Karpas-422 (cell line): Measurements from ENCODE around the gene PPP5C. TPM values are rescaled to one million over a fixed set of nuclear protein-coding genes. Genes with fewer than 3 reads are reported as not detected.
"Not testable (repeated sequence)": the region's sequence is repeated elsewhere in the genome, so short reads cannot be mapped to it uniquely, and the experiment has no call there.

ENCODE experiments used
- DNase-seq: peaks from one replicate; pipeline ENCODE4 v3.0.0-alpha.2; 2015
- H2AFZ ChIP-seq: fragments of 200-600 bp; sonication (generic); 2 replicates; pipeline ENCODE4 v1.6.1; 2014; ENCODE audit warnings: antibody characterized with exemption, low read length, mixed read lengths
- H3K27ac ChIP-seq: fragments of 200-600 bp; sonication (generic); 2 replicates; pipeline ENCODE4 v1.5.1; 2014; ENCODE audit warnings: mild to moderate bottlenecking, low read length, moderate library complexity
- H3K27me3 ChIP-seq: fragments of 200-600 bp; sonication (generic); 2 replicates; pipeline ENCODE4 v1.6.1; 2014; ENCODE audit warnings: low read length, mixed read lengths
- H3K36me3 ChIP-seq: fragments of 200-600 bp; sonication (generic); 2 replicates; pipeline ENCODE4 v1.6.1; 2014; ENCODE audit warnings: low read length, mixed read lengths; ENCODE audit not compliant: insufficient read depth
- H3K4me1 ChIP-seq: fragments of 200-600 bp; sonication (generic); 2 replicates; pipeline ENCODE4 v1.6.1; 2014; ENCODE audit warnings: mild to moderate bottlenecking, low read length, mixed read lengths
- H3K4me2 ChIP-seq: fragments of 200-600 bp; sonication (generic); 2 replicates; pipeline ENCODE4 v1.6.1; 2014; ENCODE audit warnings: low read length, low read depth, mild to moderate bottlenecking; ENCODE audit not compliant: poor library complexity, severe bottlenecking
- H3K4me3 ChIP-seq: fragments of 200-600 bp; sonication (generic); 2 replicates; pipeline ENCODE4 v1.5.1; 2014; ENCODE audit warnings: mild to moderate bottlenecking, antibody characterized with exemption, low read length, mixed read lengths
- H3K79me2 ChIP-seq: fragments of 200-600 bp; sonication (generic); 2 replicates; pipeline ENCODE4 v1.6.1; 2014; ENCODE audit warnings: mild to moderate bottlenecking, low read length, mixed read lengths
- H3K9ac ChIP-seq: fragments of 200-600 bp; sonication (generic); 2 replicates; pipeline ENCODE4 v1.6.0; 2014; ENCODE audit warnings: low read length
- H3K9me2 ChIP-seq: fragments of 200-600 bp; sonication (generic), shearing (Covaris generic); replicated peaks from 2 replicates; pipeline ENCODE4 v1.6.0; 2014; ENCODE audit warnings: mild to moderate bottlenecking, low read length, moderate library complexity; ENCODE audit not compliant: insufficient read depth
- H3K9me3 ChIP-seq: fragments of 300-700, 200-600 bp; sonication (generic); 2 replicates; pipeline ENCODE4 v1.6.1; 2014; ENCODE audit warnings: low read length, mixed read lengths
- H4K20me1 ChIP-seq: fragments of 200-600 bp; sonication (generic); 2 replicates; pipeline ENCODE4 v1.6.1; 2014; ENCODE audit warnings: mild to moderate bottlenecking, antibody characterized with exemption, low read length, low read depth; ENCODE audit not compliant: insufficient read depth
- total RNA-seq: library from RNA; depleted of rRNA; stranded (reverse); fragments of >200 nt; shearing (Covaris generic); gene quantifications from 2 replicates; pipeline ENCODE4 v1.2.3, GENCODE V29; 2014; ENCODE audit warnings: low replicate concordance

The PPP5C gene
- total RNA-seq, 1 experiment from 2014 or later, result 31.1 TPM

- Histone ChIP-seq H3K27me3 (no peaks in the 10 kb centered on the region), H3K4me3 (no peak overlapping the region), H2AFZ (no peak overlapping the region), H3K79me2 (peaks cover 62% of the 10 kb centered on the region), H4K20me1 (peaks cover 25% of the 10 kb centered on the region), H3K4me2 (no peak overlapping the region), H3K27ac (no peak overlapping the region), H3K4me1 (no peaks in the 10 kb centered on the region), H3K36me3 (peaks cover 16% of the 10 kb centered on the region), H3K9me3 (no peaks in the 10 kb centered on the region), H3K9ac (no peak overlapping the region), H3K9me2 (no peaks in the 10 kb centered on the region)
- DNase-seq, result no peak
These were observed 26.1 kb downstream of the PPP5C start for GRCh38 chr19:46372901-46373490.

GRCh38 chr19:46373491-46374359, 26.8 kb downstream of the PPP5C start:
- H3K79me2 ChIP-seq, result peaks cover 62% of the 10 kb centered on the region
- no peak overlapping the region for H3K4me2 ChIP-seq
- no peak overlapping the region for H2AFZ ChIP-seq
- no peak for DNase-seq
- no peak overlapping the region for H3K27ac ChIP-seq
- H3K27me3 ChIP-seq, result no peaks in the 10 kb centered on the region
- H3K36me3 ChIP-seq, result peaks cover 23% of the 10 kb centered on the region
- H3K4me1 ChIP-seq, result no peaks in the 10 kb centered on the region
- H3K9ac ChIP-seq, result no peak overlapping the region
- H3K4me3 ChIP-seq, result no peak overlapping the region
- H3K9me2 ChIP-seq, result no peaks in the 10 kb centered on the region
- H3K9me3 ChIP-seq, result no peaks in the 10 kb centered on the region
- H4K20me1 ChIP-seq, result peaks cover 25% of the 10 kb centered on the region

GRCh38 chr19:46374536-46375475, 27.9 kb downstream of the PPP5C start:
- H3K36me3 ChIP-seq, result peaks cover 28% of the 10 kb centered on the region
- H4K20me1 ChIP-seq, result peaks cover 25% of the 10 kb centered on the region
- no peaks in the 10 kb centered on the region for H3K9me3 ChIP-seq
- H3K27me3 ChIP-seq, result no peaks in the 10 kb centered on the region
- no peak overlapping the region for H3K9ac ChIP-seq
- H3K4me1 ChIP-seq, result no peaks in the 10 kb centered on the region
- H3K27ac ChIP-seq, result no peak overlapping the region
- no peak overlapping the region for H2AFZ ChIP-seq
- H3K4me2 ChIP-seq, result no peak overlapping the region
- H3K4me3 ChIP-seq, result no peak overlapping the region
- H3K9me2 ChIP-seq, result no peaks in the 10 kb centered on the region
- DNase-seq, result no peak
- H3K79me2 ChIP-seq, result peaks cover 68% of the 10 kb centered on the region

GRCh38 chr19:46375476-46376067, 28.7 kb downstream of the PPP5C start:
- not testable (repeated sequence) for DNase-seq, H3K27me3 ChIP-seq, H3K4me3 ChIP-seq, H3K9me2 ChIP-seq, H3K4me1 ChIP-seq, H3K9ac ChIP-seq, H3K9me3 ChIP-seq, H2AFZ ChIP-seq, H3K4me2 ChIP-seq, H3K27ac ChIP-seq
- peaks cover 20% of the 10 kb centered on the region for H4K20me1 ChIP-seq
- peaks cover 65% of the 10 kb centered on the region for H3K79me2 ChIP-seq
- H3K36me3 ChIP-seq, result peaks cover 24% of the 10 kb centered on the region

- Histone ChIP-seq H3K4me1 (no peaks in the 10 kb centered on the region), H3K79me2 (peaks cover 65% of the 10 kb centered on the region), H3K27ac (no peak overlapping the region), H3K9me3 (no peaks in the 10 kb centered on the region), H3K27me3 (no peaks in the 10 kb centered on the region), H4K20me1 (peaks cover 14% of the 10 kb centered on the region; the same call in 1 of the 2 replicates), H3K9me2 (no peaks in the 10 kb centered on the region), H3K4me3 (no peak overlapping the region), H2AFZ (no peak overlapping the region), H3K4me2 (no peak overlapping the region), H3K36me3 (peaks cover 30% of the 10 kb centered on the region), H3K9ac (no peak overlapping the region)
- no peak for DNase-seq
These were observed 29.6 kb downstream of the PPP5C start for GRCh38 chr19:46376241-46377153.

DNA sequence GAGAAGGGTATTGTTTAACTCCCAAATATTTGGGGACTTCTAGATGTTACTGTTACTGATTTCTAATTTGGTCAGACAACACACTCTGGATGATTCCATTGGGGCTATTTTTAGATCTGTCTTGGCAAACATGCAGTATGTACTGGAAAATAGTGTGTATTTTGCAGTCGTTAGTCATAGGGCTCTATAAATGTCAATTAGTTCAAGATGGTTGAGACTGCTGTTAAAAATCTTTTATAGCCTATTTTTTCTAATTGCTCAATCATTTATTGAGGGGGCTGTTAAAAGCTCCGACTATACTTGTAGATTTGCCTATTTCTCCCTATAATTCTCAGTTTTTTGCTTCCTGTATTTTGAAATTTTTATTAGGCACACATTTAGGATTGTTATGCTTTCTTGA, 31.4 kb downstream of the PPP5C start:
- Histone ChIP-seq H4K20me1 (peaks cover 7% of the 10 kb centered on the region; the same call in 1 of the 2 replicates), H3K4me1 (no peaks in the 10 kb centered on the region), H3K9ac (no peak overlapping the region), H3K36me3 (peaks cover 30% of the 10 kb centered on the region), H3K9me3 (no peaks in the 10 kb centered on the region), H3K79me2 (peaks cover 48% of the 10 kb centered on the region), H3K9me2 (no peaks in the 10 kb centered on the region), H2AFZ (no peak overlapping the region), H3K4me2 (no peak overlapping the region), H3K4me3 (no peak overlapping the region), H3K27ac (no peak overlapping the region), H3K27me3 (no peaks in the 10 kb centered on the region)
- DNase-seq, result no peak

DNA sequence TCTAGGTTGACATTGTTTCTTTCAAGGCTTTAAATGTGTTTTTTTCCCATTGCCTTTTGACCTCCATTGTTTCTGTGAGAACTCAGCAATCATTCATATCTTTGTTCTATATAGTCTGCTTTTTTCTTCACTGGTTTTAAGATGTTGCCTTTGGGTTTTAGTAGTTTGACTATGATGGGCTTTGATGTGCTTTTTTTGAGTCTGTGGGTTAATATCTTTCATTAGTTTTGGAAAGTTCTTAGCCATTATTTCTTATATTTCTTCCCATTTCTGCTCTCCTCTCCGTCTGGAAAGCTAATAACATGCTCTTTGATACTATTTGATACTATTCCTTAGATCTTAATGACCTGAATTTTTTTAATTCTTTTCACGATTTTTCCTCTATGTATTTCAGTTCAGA, 33.8 kb downstream of the PPP5C start:
- no peak for DNase-seq
- Histone ChIP-seq H3K36me3 (peaks cover 37% of the 10 kb centered on the region), H4K20me1 (no peaks in the 10 kb centered on the region), H3K79me2 (peaks cover 42% of the 10 kb centered on the region), H3K4me2 (no peak overlapping the region), H3K9ac (no peak overlapping the region), H3K27ac (no peak overlapping the region), H3K4me1 (no peaks in the 10 kb centered on the region), H3K9me3 (no peaks in the 10 kb centered on the region), H3K9me2 (no peaks in the 10 kb centered on the region), H3K4me3 (no peak overlapping the region), H2AFZ (no peak overlapping the region), H3K27me3 (no peaks in the 10 kb centered on the region)
